Caki2 (cell line): ENCODE results near the gene TRIM43. TPM values are rescaled to one million over a fixed set of nuclear protein-coding genes. Genes with fewer than 3 reads are reported as not detected.
"Not testable (repeated sequence)": the region's sequence is repeated elsewhere in the genome, so short reads cannot be mapped to it uniquely, and the experiment has no call there.

Experiments used
- DNase-seq: peaks from one replicate; pipeline ENCODE4 v3.0.0-alpha.2; 2015; ENCODE audit warnings: low read depth
- in situ Hi-C: cut with HindIII; loops from 2 replicates; pipeline ENCODE4 v1.10.0; 2016; ENCODE audit warnings: low sequenced_read_pairs, low pct_unique_long_range_greater_than_20kb, mixed read lengths
- total RNA-seq: library from RNA; depleted of rRNA; stranded (reverse); fragments of >200 nt; shearing (Covaris generic); gene quantifications from 2 replicates; pipeline ENCODE4 v1.2.3, GENCODE V29; 2014; ENCODE audit warnings: low replicate concordance; rRNA removed

Gene TRIM43
- total RNA-seq, result not detected in 2 replicates

- DNase-seq, in situ Hi-C loops: not testable (repeated sequence)
Measured at GRCh38 chr2:95591701-95592100, at the start of gene TRIM43. Gene TRIM43 (plus strand): TSS chr2:95592001. CDS start chr2:95594024, 2,023 bp downstream.

- in situ Hi-C loops, result no loop called here
- DNase-seq, result no peak
Measured at GRCh38 chr2:95551055-95551568, 40.7 kb upstream of the TRIM43 start.

- DNase-seq, result no peak
- in situ Hi-C loops, result no loop called here
Measured at GRCh38 chr2:95552911-95553310, 38.9 kb upstream of the TRIM43 start.

GRCh38 chr2:95569170-95569569 lies 22.6 kb upstream of the TRIM43 start:
- in situ Hi-C loops, result no loop called here

GRCh38 chr2:95573866-95574265 lies 17.9 kb upstream of the TRIM43 start:
- DNase-seq, result no peak

More at GRCh38 chr2:95569170-95569569, 22.6 kb upstream of the TRIM43 start:
- no peak for DNase-seq

GRCh38 chr2:95574506-95574905 lies 17.3 kb upstream of the TRIM43 start:
- no peak for DNase-seq
- in situ Hi-C loops, result no loop called here

More at GRCh38 chr2:95573866-95574265, 17.9 kb upstream of the TRIM43 start:
- in situ Hi-C loops, result no loop called here

- no peak for DNase-seq
- in situ Hi-C loops, result no loop called here
Measured at GRCh38 chr2:95575857-95576256, 15.9 kb upstream of the TRIM43 start.

- DNase-seq, result no peak
- in situ Hi-C loops, result no loop called here
Measured at GRCh38 chr2:95578539-95578938, 13.3 kb upstream of the TRIM43 start.

GRCh38 chr2:95583545-95583944 lies 8.3 kb upstream of the TRIM43 start:
- in situ Hi-C loops, result not testable (repeated sequence)

GRCh38 chr2:95584321-95584720 lies 7.5 kb upstream of the TRIM43 start:
- in situ Hi-C loops, DNase-seq: not testable (repeated sequence)

More at GRCh38 chr2:95583545-95583944, 8.3 kb upstream of the TRIM43 start:
- DNase-seq, result not testable (repeated sequence)

GRCh38 chr2:95589777-95590536 lies 1.8 kb upstream of the TRIM43 start:
- in situ Hi-C loops, DNase-seq: not testable (repeated sequence)

- in situ Hi-C loops, DNase-seq: not testable (repeated sequence)
Measured at GRCh38 chr2:95592973-95593372, 1.2 kb downstream of the TRIM43 start.

GRCh38 chr2:95595012-95595411 lies 3.2 kb downstream of the TRIM43 start:
- DNase-seq, in situ Hi-C loops: not testable (repeated sequence)

- DNase-seq, in situ Hi-C loops: not testable (repeated sequence)
Measured at GRCh38 chr2:95601301-95601700, 9.5 kb downstream of the TRIM43 start.

- in situ Hi-C loops, DNase-seq: not testable (repeated sequence)
Measured at GRCh38 chr2:95602146-95602545, 10.3 kb downstream of the TRIM43 start.

- in situ Hi-C loops, DNase-seq: not testable (repeated sequence)
Measured at GRCh38 chr2:95608356-95608755, 16.6 kb downstream of the TRIM43 start.

- DNase-seq, in situ Hi-C loops: not testable (repeated sequence)
Measured at GRCh38 chr2:95609764-95610163, 18.0 kb downstream of the TRIM43 start.

- in situ Hi-C loops, result not testable (repeated sequence)
Measured at GRCh38 chr2:95613048-95613447, 21.2 kb downstream of the TRIM43 start.

GRCh38 chr2:95622728-95623127 lies 30.9 kb downstream of the TRIM43 start:
- in situ Hi-C loops, DNase-seq: not testable (repeated sequence)

More at GRCh38 chr2:95613048-95613447, 21.2 kb downstream of the TRIM43 start:
- DNase-seq, result not testable (repeated sequence)
